Measurements from ENCODE around the gene SV2B. TPM values are rescaled to one million over a fixed set of nuclear protein-coding genes. Genes with fewer than 3 reads are reported as not detected.
A peak's percentile ranks its signal among the peaks of the same experiment; 100 is the strongest.

Gene SV2B
- total and polyA plus RNA-seq, 8 donors = 0.53 to 11.3 (median 5.2) TPM

DNA sequence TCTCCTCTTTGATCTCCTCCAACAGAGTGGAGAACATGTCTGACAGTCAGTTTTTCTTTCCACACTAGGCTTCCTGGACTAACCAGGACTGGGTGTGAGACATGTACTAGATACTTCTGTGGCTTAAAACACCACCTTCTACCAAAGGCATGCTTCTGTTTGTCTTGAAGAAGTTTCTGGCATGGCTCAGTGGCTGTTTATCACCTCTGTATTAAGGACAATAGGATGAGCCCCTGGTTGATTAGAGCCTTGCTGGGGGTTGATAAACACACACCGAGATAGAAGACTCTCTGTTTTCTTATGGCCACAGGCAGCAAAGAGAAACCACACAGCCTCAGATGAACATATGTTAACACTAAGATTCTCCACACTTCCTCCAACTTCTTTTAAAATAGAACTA, 40.5 kb downstream of the SV2B start:
- ATAC-seq = no peak
- no peak for FAIRE-seq
- DNase-seq = no peak
- TF ChIP-seq, protein P1, sequence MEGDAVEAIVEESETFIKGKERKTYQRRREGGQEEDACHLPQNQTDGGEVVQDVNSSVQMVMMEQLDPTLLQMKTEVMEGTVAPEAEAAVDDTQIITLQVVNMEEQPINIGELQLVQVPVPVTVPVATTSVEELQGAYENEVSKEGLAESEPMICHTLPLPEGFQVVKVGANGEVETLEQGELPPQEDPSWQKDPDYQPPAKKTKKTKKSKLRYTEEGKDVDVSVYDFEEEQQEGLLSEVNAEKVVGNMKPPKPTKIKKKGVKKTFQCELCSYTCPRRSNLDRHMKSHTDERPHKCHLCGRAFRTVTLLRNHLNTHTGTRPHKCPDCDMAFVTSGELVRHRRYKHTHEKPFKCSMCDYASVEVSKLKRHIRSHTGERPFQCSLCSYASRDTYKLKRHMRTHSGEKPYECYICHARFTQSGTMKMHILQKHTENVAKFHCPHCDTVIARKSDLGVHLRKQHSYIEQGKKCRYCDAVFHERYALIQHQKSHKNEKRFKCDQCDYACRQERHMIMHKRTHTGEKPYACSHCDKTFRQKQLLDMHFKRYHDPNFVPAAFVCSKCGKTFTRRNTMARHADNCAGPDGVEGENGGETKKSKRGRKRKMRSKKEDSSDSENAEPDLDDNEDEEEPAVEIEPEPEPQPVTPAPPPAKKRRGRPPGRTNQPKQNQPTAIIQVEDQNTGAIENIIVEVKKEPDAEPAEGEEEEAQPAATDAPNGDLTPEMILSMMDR (IDR thresholded peaks at IDR 0.05) = no peak
- peaks cover 0 to 2% (median 0%) of the 10 kb centered on the region in 4 donors for H3K27me3 ChIP-seq
- no peak overlapping the region for H3K27ac ChIP-seq
- H3K9me3 ChIP-seq = no peaks in the 10 kb centered on the region
- WGBS, 2 donors = 65 to 67% methylated on average over 1 of the region's 1 CpG
- H3K4me1 ChIP-seq = no peaks in the 10 kb centered on the region
- no peak overlapping the region for H3K4me3 ChIP-seq
- H3K36me3 ChIP-seq = no peaks in the 10 kb centered on the region
- intact Hi-C loops (cut with DNase I) = no loop called here

DNA sequence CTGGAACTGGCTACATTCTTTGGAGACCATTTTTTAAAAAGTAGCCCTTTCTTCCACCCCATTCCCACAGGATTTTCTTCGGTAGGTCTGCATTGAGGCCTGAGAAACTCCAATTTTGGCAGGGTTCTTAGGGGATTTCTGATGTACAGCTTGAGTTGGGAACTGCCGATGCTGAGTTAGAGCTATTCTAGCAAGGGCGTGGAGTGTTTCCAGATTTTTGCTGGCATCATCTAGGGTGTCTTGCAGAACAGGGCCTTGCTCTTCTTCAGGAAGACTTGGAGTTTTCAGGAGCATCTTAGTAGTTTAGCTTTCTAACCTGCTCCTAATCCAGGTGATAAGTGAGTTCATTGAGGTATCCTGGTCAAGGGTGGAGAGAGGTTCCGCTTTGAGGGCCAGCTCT, 41.0 kb downstream of the SV2B start:
- H3K4me1 ChIP-seq = no peaks in the 10 kb centered on the region
- H3K9me3 ChIP-seq = no peaks in the 10 kb centered on the region
- FAIRE-seq = no peak
- peaks cover 0 to 7% (median 0%) of the 10 kb centered on the region in 4 donors for H3K27me3 ChIP-seq
- intact Hi-C loops (cut with DNase I) = no loop called here
- H3K27ac ChIP-seq = no peak overlapping the region
- no peak for DNase-seq
- 72 to 79% methylated on average over 4 of the region's 4 CpGs for WGBS, 2 donors
- no peak for ATAC-seq
- H3K4me3 ChIP-seq = no peak overlapping the region
- no peaks in the 10 kb centered on the region for H3K36me3 ChIP-seq
- TF ChIP-seq, protein P1 (IDR thresholded peaks at IDR 0.05) = no peak

DNA sequence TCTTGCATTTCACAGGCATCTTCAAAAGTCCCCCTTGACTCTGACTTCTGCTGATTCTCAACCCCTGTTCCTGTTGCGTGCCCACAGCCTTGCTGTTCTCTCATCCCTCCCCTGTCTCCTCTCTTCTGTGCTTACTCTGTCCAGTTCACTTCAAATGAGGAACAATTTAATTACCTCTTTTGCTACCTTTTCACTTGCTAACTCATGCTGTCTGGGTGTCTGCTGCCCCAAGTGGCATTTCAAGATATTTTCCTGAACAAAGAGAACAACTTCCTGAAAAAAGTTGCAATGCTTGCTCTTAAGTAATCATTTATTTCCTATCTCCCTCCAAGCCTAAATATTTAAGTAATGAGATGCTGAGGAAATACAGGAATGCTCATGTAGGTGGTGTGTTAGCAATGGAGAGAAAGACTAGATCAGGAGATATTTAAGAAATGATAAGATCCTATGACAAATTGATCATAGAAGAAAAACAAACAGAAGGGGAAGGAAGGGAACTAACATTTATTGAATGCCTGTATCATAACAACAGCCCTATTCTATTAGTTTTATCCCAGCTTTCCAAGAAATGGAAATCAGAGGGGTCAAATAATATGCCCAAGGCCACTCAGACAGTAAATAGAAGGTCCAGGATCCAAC, 42.2 kb downstream of the SV2B start:
- peak overlapping the region in 1 of 4 donors; percentile 24 for H3K27ac ChIP-seq
- no peak for DNase-seq
- TF ChIP-seq, protein P1 (IDR thresholded peaks at IDR 0.05) = peak; percentile 16 to 37 (median 33)
- FAIRE-seq = no peak
- H3K4me3 ChIP-seq = no peak overlapping the region
- peaks cover 0 to 13% (median 0%) of the 10 kb centered on the region in 4 donors for H3K27me3 ChIP-seq
- peak; percentile 53 to 86 (median 81) for ATAC-seq
- no peaks in the 10 kb centered on the region for H3K36me3 ChIP-seq
- intact Hi-C loops (cut with DNase I) = no loop called here
- H3K9me3 ChIP-seq = no peaks in the 10 kb centered on the region
- no peaks in the 10 kb centered on the region for H3K4me1 ChIP-seq
- 44 to 56% methylated on average over 1 of the region's 1 CpG for WGBS, 2 donors

DNA sequence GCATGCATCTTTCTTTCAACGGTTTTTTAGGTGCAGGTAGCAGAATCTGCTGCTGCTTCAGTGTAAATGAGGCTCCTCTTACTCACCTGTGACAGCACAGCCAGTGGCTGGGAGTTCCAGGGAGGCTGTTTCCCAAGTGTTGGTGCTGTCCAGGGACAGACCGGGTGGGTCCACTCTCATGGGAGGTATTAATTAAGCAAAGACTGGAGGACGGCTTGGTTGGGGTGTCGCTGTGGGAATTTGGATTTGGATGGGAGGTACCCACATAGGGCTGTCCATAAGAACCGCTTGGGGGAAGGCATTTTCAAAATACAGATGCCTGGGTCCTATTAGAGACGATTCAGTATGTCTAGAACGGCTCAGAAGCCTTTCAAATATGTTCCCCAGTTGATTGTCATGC, 42.9 kb downstream of the SV2B start:
- intact Hi-C loops (cut with DNase I) = no loop called here
- 56 to 64% methylated on average over 7 of the region's 7 CpGs for WGBS, 2 donors
- Histone ChIP-seq H3K27ac (no peak overlapping the region), H3K4me3 (no peak overlapping the region), H3K36me3 (no peaks in the 10 kb centered on the region), H3K27me3 (peaks cover 0 to 13% (median 0%) of the 10 kb centered on the region in 4 donors), H3K4me1 (no peaks in the 10 kb centered on the region), H3K9me3 (no peaks in the 10 kb centered on the region)
- DNase-seq (no peak), FAIRE-seq (no peak), ATAC-seq (peak in 1 of 4 donors; percentile 24)
- TF ChIP-seq, protein P1 (IDR thresholded peaks at IDR 0.05) = no peak

DNA sequence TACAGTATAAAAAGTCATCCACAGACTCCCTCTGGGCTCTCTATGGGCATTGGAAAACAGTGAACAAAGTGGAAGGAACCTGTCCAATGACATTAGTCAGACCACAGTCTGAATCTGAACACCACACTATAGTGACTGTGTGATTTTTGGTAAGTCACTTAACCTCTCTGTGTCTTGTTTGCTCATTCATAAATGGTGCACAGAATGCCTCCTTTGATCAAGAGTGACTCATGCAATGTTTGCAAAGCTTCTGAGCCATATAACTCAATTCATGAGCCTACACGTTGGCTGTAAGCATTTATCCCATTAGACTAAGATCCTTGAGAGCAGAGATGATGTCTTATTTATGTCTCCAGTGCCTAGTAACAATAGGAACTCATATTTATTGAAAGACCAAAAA, 46.7 kb downstream of the SV2B start:
- H3K27me3 ChIP-seq = peaks cover 0 to 13% (median 0%) of the 10 kb centered on the region in 4 donors
- no peak overlapping the region for H3K27ac ChIP-seq
- TF ChIP-seq, protein P1 (IDR thresholded peaks at IDR 0.05) = no peak
- no peaks in the 10 kb centered on the region for H3K36me3 ChIP-seq
- no peaks in the 10 kb centered on the region for H3K9me3 ChIP-seq
- 15 to 36% methylated on average over 1 of the region's 1 CpG for WGBS, 2 donors
- ATAC-seq = no peak
- intact Hi-C loops (cut with DNase I) = no loop called here
- no peak overlapping the region for H3K4me3 ChIP-seq
- no peak for FAIRE-seq
- no peak for DNase-seq
- peaks cover 6 to 13% (median 9%) of the 10 kb centered on the region in 3 donors for H3K4me1 ChIP-seq
